GM18907 (cell line): Measurements from ENCODE around the gene DMRT1.

Experiments
- ATAC-seq: cut with Tn5 transposase; IDR thresholded peaks from one replicate; pipeline ENCODE4 v1.9.1; 2021; ENCODE audit warnings: mild to moderate bottlenecking, moderate library complexity; ENCODE audit not compliant: unreplicated experiment

The DMRT1 gene

DNA sequence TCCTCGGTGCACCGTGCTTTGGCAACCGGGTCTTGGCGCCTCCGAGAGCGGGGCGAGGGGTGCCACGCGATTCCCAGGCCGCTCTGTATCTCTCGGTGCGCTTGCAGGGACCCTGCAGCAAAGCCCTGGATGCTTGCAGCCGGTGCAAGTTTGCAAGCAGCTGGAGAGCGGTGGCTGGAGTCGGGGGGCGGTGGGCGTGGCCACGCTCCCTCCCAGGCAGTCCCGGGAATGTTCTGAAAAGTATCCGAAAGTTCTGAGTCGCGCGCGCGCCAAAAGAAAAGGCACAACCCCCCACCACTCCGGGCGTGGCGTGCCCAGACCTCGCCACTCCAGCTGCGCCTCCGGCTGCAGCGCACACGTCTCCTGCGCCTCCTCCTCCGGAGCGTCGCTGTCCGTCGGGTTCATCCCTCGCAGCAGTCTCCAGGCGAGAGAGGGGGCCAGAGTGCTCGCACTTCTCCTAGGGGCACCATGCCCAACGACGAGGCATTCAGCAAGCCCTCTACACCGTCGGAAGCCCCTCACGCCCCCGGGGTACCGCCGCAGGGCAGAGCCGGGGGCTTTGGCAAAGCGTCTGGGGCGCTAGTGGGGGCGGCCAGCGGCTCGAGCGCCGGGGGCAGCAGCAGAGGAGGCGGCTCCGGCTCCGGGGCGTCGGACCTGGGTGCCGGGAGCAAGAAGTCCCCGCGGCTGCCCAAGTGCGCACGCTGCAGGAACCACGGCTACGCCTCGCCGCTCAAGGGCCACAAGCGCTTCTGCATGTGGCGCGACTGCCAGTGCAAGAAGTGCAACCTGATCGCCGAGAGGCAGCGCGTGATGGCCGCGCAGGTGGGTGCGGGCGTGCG, at the start of gene DMRT1:
TSS of gene DMRT1 (plus strand) at position 327 of the 839 bp plus-strand sequence. CDS start at position 469, 142 bp downstream.
- no peak for ATAC-seq

DNA sequence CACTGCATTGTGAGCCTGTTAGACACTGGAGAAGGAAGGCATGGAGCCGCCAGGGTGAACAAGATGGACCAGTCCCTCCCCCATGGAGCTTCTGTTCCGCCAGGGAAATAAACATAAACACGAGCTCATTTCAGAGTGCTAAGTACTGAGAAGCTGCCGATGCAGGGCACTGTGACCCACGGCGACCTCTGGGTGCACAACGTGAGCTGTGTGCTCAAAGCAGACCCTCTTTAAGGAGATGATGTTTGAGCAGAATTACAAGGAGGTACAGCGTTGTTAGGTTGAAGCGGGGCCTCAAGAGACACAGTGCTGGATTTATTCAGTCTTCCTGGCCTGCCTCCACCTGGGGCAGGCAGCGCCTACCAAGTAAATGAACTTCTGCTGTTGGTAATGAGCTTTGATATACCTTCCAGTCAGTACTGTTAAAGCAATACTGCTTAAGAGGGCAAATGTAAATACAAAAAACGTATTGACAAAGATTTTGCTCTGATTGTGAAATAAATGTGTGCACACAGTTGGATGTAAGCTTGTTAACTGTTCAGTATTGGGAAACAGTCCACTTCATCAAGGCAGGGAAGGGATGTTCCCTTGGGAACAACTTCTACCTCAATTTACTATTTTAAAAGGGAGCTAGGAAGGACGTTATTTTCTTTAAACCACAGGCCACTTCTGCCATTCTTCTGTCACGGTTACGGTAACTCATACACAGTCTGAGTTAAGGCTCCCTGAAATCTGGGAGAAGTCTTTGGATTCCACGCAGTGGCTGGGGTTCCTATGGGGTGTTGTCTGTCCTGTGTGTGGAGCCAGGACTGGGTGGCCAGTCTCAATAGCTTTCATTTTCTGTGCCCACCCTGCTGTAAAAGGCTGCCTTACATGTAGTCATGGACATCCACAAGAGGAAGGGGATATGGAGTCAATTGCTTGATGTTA, 48.9 kb upstream of the DMRT1 start:
- ATAC-seq = no peak

DNA sequence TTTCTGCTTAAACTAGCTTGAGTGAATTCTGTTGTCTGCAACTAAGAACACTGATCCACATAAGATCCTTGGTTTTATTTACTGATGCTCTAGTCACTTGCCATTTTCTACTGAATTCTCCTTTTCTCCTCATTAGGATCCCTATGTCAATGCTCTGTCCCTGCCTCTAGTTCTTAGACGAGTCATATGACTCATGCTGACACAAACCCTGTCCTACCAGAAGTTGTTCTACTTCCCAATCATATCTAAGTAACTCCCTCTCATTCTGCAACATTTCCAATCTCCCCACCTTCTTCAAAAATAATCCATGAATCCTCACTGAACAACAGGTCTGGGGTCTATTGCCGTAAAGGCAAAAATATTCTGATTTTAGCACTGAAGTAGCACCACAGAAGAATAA, 47.1 kb upstream of the DMRT1 start:
- ATAC-seq = no peak

DNA sequence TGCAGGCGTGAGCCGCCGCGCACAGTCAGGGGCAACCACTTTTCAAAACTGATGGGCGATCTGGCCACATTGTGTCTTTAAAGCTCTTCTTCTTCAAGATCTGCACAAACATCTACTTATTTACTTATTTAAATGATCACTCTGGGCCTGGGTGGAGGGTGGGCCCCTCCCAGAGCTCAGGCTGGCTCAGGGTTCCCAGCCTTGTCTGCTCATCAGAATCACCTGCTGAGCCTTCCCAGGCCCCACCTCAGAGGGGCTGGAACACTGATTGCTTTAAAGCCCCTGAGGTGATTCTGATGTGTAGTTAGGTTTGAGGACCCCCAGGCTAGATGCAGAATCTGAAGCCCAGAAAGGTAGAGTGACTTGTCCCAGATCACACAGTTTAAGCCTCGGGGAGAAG, 45.6 kb upstream of the DMRT1 start:
- no peak for ATAC-seq

DNA sequence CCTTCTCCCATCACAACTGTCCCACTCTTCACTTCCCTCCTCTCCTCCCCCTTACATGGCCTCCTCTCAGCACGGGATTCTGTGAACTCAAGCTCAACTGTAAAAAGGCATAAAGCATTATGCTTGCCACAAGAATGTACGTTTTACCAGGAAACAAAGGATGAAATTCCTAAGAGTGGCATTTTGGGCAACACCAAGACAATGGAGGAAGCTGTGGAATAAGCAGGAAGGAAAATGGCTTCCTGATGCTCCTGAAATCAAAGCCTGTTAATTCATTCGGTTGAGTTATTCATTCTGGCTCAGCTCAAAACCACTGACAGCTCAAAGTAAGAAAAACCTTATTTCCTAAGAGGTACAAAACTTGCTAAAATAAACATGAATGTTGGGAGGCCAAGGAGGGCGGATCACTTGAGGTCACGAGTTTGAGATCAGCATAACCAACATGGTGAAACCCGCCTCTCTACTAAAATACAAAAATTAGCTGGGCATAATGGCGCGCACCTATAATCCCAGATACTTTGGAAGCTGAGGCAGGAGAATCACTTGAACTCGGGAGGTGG, 40.8 kb upstream of the DMRT1 start:
- ATAC-seq = no peak

DNA sequence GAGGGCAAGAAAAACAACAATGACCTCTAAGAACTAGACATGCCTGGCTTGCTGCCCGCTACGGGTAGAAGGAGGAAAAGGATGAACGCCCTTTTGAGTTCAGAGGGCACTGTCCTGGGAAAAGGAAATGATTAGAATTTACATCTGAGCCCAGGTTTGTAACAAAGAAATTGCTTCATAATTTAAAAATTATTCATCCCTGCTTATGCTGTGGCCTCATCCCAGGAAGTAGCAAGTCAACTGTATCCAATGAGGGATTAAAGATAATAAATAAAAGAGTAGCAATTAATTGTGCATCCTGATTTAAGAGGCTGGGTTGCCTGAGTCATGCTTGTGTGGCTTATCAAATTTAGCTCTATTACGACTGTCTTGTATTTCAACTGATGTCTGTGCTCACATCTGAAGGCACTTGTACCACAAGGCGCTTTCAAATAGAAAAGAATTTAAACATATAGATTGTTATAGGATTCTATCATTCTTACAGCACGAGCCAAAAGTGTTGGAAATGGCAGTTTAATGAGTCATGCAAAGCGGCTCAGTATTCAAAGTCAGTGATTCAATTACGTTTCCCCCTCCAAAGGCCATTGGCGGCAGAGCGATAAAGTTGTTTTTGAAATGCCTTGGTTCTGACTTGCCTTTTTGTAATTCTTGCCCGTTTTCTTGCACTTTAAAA, 40.0 kb upstream of the DMRT1 start:
- no peak for ATAC-seq

DNA sequence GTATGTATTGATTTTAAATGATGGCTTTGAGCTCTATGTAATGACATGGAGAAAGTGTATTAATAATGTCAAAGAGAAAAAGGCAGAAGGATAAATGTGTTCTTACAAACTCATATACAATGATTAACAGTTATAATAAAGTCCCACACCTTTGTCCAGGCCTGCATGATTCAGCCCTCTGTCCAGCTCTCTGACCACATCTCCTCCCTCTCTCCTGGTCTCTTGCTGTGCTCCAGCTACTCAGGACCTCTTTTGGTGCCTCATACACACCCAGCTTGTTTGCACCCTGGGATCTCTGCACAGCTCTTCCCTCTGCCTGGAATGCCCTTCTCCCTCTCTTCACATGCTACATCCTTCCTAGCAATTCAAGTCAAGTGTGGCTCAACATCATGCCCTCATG, 37.5 kb upstream of the DMRT1 start:
- no peak for ATAC-seq

DNA sequence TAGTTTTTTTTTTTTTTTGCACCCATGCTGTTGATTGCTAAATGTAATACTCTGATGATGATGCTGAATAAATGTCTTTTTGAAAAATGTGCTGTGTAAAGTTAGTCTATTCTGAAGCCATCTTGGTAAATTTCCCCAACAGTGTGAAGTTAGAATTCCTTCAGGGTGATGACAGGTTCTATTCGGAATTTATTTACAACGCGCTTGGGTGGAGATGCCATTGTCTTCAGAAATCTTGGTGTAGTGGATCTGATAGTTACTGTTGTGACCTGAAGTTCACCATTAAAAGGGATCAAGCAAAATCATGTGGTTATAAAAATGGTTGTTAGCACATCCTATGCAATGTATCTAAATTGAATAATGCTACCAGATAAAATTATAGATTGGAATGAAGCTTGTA, 36.3 kb upstream of the DMRT1 start:
- ATAC-seq = no peak

DNA sequence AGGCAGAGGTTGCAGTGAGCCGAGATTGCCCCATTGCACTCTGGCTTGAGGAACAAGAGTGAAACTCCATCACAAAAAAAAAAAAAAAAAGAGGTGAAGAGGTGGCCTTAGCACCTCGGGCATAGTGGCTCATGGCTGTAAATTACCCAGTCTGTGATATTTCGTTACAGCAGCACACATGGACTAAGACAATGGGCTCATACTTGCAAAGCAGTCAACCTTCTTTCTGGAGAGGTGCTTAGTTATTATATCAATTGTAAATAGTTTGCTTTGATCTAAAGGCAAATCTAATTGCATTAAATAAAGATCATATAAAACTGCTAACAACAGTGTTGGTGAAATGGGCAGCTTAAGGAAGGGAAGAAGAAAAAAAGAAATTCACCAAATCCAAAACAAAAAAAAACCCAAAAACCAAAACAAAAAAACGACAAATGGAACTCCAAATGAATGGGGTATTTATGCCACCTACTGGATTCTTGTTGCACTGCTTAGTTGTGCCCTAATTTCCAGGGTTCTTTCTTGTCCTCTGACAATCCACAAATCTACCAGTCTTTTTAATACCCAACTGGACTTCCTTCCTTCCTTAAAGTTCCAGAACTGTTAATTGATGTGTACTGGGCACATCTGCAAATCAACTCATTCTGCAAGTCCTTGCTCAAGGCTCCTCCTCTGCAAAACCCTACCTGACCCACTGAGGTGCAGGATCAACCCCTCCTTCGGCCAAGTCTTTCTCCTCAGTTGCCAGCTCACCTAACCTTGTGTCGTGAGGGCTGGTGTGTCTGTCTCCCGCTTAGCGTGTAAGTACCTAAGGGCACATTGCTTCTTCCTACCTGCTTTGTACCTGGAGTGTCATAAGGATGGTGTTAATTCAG, 35.0 kb upstream of the DMRT1 start:
- ATAC-seq = no peak

DNA sequence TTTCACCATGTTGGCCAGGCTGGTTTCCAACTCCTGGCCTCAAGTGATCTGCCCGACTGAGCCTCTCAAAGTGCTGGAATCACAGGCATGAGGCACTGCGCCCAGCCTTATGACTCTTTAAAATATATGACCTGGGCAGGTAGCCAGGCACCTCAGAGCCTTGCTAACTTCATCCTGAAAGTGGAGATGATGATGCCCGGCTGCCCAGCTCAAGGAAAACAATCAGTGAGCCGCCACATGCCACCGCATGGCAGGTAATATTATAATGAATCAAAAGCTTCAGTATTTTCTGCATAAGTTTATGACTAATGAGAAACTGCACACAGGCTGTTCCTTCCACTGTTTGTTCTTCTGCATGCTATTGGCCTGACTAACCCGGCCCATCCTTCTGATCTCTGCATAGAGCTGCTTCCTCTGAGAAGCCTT, 30.4 kb upstream of the DMRT1 start:
- no peak for ATAC-seq

DNA sequence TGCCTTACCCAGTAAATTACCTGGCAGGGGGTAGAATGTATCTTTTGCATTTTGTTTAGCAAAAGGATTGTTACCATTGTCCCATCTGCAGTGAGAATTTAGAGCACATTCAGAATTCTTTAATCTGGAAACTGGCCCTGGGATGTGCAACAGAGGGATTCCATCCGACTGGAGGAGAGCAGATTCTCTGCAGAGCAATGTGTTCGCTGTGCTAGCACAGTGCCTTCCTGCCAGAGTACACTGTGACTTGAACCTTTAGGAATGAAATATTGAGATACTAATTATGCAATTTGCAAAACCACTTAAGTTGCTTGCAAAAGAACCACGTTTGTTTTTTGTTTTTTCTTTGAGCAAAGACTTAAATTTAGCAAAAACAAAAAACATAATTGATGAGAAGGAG, 22.5 kb upstream of the DMRT1 start:
- ATAC-seq = no peak

DNA sequence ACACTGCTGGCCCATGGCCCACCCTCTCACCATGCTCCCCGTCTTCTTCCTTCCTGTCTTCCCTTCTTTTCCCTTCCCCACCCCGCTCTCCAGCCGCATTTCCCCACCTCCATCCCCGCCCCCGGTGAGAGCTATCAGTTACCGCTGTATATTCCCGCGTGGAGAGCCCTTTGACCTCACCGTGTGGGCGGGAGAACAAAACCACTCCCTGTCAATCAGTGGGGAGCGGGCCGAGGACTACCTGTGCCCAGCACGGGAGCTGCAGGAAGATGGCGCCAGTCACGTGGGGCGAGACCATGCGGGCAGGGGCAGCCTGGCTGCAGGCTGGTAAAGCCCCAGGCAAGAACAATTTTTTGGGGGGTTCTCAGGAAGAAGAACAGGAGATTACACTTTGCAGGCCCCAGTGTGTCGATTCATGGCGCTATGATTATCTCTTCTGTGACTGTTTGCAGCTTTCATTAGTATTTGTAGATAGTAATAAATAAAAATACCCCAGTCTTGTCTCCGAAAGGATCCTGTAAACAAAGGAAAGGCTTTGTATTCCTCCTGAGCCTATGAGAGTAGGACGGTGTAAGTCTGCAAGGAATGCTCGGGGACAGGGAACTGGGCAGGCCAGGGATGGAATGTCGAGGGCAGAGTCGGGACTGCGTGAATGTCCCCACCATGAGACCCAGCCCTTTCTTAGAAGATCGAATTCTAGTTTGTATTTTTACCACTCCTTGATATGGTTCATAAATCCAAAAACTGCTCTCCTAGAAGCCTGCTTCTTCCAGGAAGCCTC, 14.8 kb upstream of the DMRT1 start:
- ATAC-seq = no peak

DNA sequence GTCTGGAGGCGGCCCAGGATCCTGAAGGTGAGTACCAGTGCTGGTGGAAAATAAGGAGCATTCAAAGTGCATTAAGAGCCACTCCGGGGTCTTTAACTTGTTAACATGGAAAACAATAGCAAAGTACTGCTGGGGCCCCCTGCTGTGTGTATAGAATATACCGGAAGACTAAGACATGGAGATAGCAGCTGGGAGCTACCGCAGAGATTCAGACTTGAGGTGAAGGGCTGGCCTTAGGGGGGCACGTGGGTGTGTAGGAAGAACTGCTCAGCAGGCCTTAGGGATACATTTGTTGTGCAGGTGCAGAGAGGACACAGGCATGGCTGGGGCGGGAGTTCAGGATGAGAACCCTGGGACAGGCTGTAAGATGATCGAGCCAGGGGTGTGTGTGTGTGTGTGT, 1.2 kb upstream of the DMRT1 start:
- ATAC-seq = no peak

DNA sequence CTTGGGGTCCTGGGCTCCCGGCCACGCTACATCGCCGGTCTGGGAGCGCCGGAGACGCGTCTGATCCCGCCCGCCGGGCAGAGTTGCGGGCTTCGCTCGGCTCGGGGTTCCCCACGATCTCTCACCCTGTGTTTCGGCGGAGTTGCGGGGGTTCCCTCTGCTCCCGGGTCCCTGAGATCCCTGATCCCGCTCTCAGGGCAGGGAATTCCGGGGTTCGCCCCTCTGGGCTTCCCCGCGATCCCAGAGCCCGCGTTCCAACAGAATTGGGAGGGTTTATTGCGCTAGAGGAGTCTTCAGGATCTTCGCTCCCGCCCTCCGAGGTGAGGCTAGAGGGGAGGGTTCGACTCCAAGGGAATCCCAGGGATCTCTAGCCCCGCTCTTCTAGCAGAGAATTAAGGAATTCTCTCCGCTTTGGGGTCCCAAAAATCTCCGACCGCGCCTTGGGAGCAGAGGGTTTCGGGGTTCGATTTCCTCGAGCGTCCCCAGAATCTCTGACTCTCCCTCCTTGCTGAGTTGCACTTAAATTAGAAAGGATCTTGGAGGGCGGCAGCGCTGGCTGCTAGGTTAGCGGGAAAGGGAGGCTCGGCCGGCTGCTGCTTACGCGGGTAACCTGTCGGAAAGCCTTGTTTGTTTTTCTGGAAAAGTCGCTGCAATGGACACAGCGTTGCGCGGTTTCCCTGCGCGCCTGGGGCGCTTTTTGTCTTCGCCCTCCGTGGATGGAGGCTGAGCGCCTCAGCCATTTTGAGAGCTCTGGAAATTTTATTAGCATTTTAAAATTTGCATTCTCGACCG, 1.3 kb downstream of the DMRT1 start:
- no peak for ATAC-seq

DNA sequence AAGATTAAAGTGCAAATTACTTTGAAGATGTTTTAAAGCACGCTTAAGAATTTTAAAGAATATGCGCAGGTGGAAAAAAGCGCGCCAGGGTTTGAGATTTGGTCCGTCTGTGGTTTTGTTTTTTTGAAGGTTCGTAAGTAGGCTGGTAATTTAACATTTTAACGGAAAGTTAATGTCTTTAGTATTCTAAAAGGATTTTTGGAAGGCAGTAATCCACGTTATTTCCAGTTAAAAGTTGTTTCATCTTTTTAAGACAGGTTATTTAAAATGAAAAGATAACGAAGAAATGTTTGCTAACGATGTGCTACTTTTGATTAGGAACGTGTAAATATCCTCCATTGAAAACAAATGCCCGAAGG, 1.9 kb downstream of the DMRT1 start:
- ATAC-seq = no peak

DNA sequence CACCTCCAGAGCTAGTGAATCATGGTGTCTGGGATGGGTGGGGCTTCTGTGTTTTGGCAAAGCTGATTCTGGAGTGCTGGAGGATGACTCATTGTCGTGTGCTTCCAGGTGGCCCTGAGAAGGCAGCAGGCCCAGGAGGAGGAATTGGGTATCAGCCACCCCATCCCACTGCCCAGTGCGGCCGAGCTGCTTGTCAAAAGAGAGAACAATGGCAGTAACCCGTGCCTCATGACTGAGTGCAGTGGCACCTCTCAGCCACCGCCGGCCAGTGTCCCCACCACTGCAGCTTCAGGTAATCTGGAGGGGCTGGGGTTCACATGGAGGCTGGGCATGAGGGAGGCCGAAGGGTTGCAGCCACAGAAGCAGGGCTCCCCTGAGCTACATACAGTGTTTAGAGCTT, 5.4 kb downstream of the DMRT1 start:
- no peak for ATAC-seq

DNA sequence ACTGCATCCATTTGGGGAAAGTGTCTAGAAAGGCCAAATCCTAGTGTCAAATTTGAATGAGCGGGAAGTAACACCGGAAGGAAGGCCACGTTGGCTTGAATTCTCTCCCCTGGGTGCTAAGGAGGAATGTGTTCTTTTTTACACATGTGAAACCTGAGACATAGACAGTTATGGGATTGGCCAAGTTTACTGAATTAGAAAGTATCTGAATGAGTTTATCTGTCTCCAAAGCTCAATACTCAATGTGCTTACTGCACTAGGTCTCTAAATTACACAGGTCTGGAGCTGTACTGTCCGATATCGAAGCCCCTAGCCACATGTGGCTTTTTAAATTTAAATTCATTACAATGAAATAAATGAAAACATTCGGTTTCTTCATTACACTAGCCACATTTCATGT, 6.0 kb downstream of the DMRT1 start:
- ATAC-seq = no peak

DNA sequence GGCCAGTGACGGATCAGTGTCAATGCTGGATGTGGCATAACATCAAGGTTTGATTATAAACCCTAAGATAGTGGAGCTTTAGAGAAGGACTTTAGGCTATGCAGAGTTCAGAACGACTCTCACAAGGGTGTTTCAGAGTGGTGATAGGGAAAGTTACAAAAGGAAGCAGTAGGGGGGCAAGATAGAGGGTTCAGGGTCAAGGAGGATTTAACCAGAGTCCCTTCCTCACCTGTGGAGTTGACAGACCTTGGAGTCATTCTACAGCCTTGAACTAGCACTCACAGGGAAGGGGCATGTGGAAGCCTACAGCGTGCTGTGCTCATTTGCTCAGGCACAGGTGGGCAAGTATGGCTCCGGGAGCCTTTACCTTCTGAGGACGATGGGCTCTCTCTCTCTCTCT, 7.9 kb downstream of the DMRT1 start:
- no peak for ATAC-seq

DNA sequence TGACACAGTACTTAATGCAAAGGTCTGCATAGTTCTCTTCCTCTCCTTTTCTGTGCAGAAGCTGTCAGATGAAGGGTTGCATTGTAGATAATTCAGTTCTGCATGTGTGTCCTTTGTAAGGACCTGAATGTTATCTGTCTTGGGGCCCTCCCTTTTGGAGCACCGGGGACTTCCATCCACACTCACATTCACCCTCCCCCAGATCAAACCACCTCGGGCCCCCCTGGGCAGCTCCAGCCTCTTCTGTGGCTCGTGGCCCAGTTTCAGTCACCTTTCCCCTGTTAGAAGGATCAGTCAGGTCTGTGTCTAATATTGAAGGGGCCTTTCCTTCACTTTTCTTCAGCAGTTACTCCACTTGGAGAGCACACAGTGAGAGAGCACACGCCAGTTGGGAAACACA, 11.0 kb downstream of the DMRT1 start:
- ATAC-seq = no peak
